DND-41 (cell line): ENCODE results near the gene S1PR1.

ENCODE experiments used
- CTCF ChIP-seq: IDR thresholded peaks from 2 replicates; pipeline ENCODE4 v1.5.1; 2012; ENCODE audit warnings: borderline replicate concordance, low read length, moderate library complexity, mild to moderate bottlenecking; ENCODE audit not compliant: poor library complexity, severe bottlenecking; ENCODE audit errors: extremely low read depth
- EZH2 ChIP-seq: IDR thresholded peaks from 3 replicates; pipeline ENCODE4 v1.6.1; 2012; ENCODE audit warnings: borderline replicate concordance, low read depth, mild to moderate bottlenecking, moderate library complexity, low read length, inconsistent platforms; ENCODE audit not compliant: severe bottlenecking

- no peak for TF ChIP-seq CTCF
- TF ChIP-seq EZH2 = no peak
These were observed 15.9 kb upstream of the S1PR1 start for GRCh38 chr1:101220906-101221305.
